Activated naive CD8-positive, alpha-beta T cell treated with anti-CD3 and anti-CD28 coated beads for 36 hours (primary cell): ENCODE data around the gene BAZ1B. TPM values are rescaled to one million over a fixed set of nuclear protein-coding genes. Genes with fewer than 3 reads are reported as not detected.
A peak's percentile ranks its signal among the peaks of the same experiment; 100 is the strongest.
"Not testable (repeated sequence)": the region's sequence is repeated elsewhere in the genome, so short reads cannot be mapped to it uniquely, and the experiment has no call there.

Source experiments
- DNase-seq: peaks from one replicate; pipeline ENCODE4 v3.0.0; 2021
- H3K27ac Mint-ChIP-seq: one replicate; pipeline ENCODE4 v1.8.0; 2022; ENCODE audit warnings: mild to moderate bottlenecking, moderate library complexity, mixed read lengths
- H3K27me3 Mint-ChIP-seq: one replicate; pipeline ENCODE4 v1.8.0; 2022; ENCODE audit warnings: mild to moderate bottlenecking, mixed read lengths
- H3K36me3 Mint-ChIP-seq: one replicate; pipeline ENCODE4 v1.8.0; 2021; ENCODE audit warnings: mild to moderate bottlenecking, mixed read lengths
- H3K4me1 Mint-ChIP-seq: one replicate; pipeline ENCODE4 v1.8.0; 2021; ENCODE audit warnings: mixed read lengths
- H3K4me3 Mint-ChIP-seq: one replicate; pipeline ENCODE4 v1.8.0; 2022; ENCODE audit warnings: mild to moderate bottlenecking, moderate library complexity, mixed read lengths
- H3K9me3 Mint-ChIP-seq: one replicate; pipeline ENCODE4 v1.8.0; 2022; ENCODE audit warnings: mixed read lengths
- total RNA-seq, 2 experiments: library from RNA; stranded (reverse); gene quantifications; one replicate each; pipeline ENCODE4 v1.2.3, GENCODE V29; 2021

Gene BAZ1B
- total RNA-seq, 2 experiments from 2014 or later = 107 to 108 TPM

DNA sequence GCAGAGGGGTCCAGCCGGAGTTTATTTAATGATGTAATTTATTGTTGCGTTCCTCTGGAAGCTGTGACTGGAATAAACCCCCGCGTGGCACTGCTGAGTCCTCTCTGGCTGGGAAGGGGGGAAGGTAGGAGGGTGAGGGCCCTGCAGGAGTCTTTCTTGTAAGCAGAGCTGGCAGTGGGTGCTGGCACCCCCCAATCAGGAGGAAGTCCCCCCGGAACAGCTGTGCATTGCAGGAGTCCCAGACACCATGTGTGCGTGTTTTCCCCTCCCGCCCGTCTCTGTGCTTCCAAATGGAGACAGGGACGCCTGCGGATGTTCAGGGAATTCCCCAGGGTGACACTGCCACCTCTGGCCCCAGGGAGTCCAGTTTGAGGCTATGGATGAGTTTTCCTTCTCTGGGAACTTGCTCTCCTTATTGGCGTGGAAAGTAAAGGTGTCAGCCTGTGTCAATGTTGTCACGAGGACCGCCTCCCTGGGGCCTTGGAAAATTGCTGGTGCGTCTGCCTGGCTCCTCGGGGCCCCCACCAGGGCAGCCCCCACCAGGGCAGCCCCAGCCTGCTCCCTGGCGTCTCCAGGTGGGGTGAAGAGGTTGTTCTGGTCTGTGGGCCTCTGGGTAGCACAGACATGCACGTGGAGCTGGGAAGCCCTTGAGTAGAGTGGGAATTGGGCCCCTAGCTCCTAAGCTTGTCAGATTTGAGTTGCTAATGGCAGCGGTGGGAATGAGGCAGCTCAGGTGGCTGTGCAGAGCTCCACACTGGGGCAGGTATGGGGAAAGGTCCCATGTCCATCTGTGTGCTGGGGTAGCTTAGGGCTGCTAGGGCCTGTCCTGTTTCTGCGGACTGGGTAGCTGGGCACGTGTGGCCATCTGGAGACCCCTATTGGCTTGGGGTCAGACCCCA is 85.8 kb downstream of the BAZ1B start:
- Mint-ChIP-seq H3K36me3 (peaks cover 1% of the 10 kb centered on the region), H3K27me3 (peaks cover 5% of the 10 kb centered on the region)

DNA sequence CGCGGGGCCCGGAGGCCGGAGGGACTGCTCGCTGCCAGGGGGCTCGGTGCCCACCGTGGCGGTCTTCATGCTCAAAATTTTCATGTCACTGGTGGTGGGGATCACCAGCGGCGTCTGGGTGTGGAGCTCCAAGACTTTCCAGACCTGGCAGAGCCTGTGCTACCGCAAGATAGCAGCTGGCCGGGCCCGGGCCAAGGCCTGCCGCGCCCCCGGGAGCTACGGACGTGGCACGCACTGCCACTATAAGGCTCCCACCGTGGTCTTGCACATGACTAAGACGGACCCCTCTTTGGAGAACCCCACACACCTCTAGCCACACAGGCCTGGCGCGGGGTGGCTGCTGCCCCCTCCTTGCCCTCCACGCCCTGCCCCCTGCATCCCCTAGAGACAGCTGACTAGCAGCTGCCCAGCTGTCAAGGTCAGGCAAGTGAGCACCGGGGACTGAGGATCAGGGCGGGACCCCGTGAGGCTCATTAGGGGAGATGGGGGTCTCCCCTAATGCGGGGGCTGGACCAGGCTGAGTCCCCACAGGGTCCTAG is 86.6 kb downstream of the BAZ1B start:
- Mint-ChIP-seq H3K4me3 (no peak overlapping the region), H3K4me1 (no peaks in the 10 kb centered on the region), H3K36me3 (no peaks in the 10 kb centered on the region), H3K9me3 (peaks cover 4% of the 10 kb centered on the region), H3K27ac (no peak overlapping the region), H3K27me3 (peaks cover 5% of the 10 kb centered on the region)
- no peak for DNase-seq

More for the DNA sequence above, 85.8 kb downstream of the BAZ1B start:
- no peak overlapping the region for H3K4me3 Mint-ChIP-seq
- no peak for DNase-seq
- H3K9me3 Mint-ChIP-seq = peaks cover 4% of the 10 kb centered on the region
- H3K27ac Mint-ChIP-seq = no peak overlapping the region
- no peaks in the 10 kb centered on the region for H3K4me1 Mint-ChIP-seq

DNA sequence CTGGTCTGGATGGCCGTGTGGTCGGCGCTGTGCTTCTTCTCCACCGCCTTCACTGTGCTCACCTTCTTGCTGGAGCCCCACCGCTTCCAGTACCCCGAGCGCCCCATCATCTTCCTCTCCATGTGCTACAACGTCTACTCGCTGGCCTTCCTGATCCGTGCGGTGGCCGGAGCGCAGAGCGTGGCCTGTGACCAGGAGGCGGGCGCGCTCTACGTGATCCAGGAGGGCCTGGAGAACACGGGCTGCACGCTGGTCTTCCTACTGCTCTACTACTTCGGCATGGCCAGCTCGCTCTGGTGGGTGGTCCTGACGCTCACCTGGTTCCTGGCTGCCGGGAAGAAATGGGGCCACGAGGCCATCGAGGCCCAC is 87.4 kb downstream of the BAZ1B start:
- H3K9me3 Mint-ChIP-seq = peaks cover 4% of the 10 kb centered on the region
- no peak for DNase-seq
- peaks cover 2% of the 10 kb centered on the region for H3K4me1 Mint-ChIP-seq
- peaks cover 5% of the 10 kb centered on the region for H3K27me3 Mint-ChIP-seq
- no peaks in the 10 kb centered on the region for H3K36me3 Mint-ChIP-seq
- H3K27ac Mint-ChIP-seq = no peak overlapping the region
- peak overlapping the region; percentile 29 for H3K4me3 Mint-ChIP-seq

DNA sequence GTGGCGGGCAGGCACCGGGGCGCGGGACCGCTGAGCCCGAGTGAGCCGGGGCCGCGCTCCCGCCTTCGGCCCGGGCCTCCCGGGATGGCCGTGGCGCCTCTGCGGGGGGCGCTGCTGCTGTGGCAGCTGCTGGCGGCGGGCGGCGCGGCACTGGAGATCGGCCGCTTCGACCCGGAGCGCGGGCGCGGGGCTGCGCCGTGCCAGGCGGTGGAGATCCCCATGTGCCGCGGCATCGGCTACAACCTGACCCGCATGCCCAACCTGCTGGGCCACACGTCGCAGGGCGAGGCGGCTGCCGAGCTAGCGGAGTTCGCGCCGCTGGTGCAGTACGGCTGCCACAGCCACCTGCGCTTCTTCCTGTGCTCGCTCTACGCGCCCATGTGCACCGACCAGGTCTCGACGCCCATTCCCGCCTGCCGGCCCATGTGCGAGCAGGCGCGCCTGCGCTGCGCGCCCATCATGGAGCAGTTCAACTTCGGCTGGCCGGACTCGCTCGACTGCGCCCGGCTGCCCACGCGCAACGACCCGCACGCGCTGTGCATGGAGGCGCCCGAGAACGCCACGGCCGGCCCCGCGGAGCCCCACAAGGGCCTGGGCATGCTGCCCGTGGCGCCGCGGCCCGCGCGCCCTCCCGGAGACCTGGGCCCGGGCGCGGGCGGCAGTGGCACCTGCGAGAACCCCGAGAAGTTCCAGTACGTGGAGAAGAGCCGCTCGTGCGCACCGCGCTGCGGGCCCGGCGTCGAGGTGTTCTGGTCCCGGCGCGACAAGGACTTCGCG is 88.0 kb downstream of the BAZ1B start:
- DNase-seq = peak; percentile 35
- no peak overlapping the region for H3K4me3 Mint-ChIP-seq
- peaks cover 5% of the 10 kb centered on the region for H3K27me3 Mint-ChIP-seq
- H3K27ac Mint-ChIP-seq = no peak overlapping the region
- H3K36me3 Mint-ChIP-seq = no peaks in the 10 kb centered on the region
- peaks cover 4% of the 10 kb centered on the region for H3K9me3 Mint-ChIP-seq
- peaks cover 2% of the 10 kb centered on the region for H3K4me1 Mint-ChIP-seq

DNA sequence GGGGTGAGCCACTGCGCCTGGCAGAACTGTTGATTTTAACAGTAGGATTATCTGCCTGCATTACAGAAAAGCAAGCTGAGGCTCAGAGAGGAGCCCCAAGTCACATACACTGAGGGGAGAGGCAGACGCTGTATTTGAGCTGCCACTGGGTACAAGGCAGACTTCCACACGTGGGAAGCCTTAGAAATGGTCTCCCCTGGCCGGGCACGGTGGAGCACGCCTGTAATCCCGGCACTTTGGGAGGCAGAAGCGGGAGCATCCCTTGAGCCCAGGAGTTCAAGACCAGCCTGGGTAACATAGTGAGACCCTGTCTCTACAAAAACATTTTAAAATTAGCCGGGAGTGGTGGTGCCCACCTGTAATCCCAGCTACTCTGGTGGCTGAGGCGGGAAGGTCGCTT is 89.4 kb downstream of the BAZ1B start:
- peaks cover 5% of the 10 kb centered on the region for H3K27me3 Mint-ChIP-seq
- no peaks in the 10 kb centered on the region for H3K36me3 Mint-ChIP-seq
- H3K4me1 Mint-ChIP-seq = peaks cover 2% of the 10 kb centered on the region
- DNase-seq = no peak
- peak overlapping the region; percentile 22 for H3K4me3 Mint-ChIP-seq
- no peak overlapping the region for H3K27ac Mint-ChIP-seq
- H3K9me3 Mint-ChIP-seq = peaks cover 4% of the 10 kb centered on the region

DNA sequence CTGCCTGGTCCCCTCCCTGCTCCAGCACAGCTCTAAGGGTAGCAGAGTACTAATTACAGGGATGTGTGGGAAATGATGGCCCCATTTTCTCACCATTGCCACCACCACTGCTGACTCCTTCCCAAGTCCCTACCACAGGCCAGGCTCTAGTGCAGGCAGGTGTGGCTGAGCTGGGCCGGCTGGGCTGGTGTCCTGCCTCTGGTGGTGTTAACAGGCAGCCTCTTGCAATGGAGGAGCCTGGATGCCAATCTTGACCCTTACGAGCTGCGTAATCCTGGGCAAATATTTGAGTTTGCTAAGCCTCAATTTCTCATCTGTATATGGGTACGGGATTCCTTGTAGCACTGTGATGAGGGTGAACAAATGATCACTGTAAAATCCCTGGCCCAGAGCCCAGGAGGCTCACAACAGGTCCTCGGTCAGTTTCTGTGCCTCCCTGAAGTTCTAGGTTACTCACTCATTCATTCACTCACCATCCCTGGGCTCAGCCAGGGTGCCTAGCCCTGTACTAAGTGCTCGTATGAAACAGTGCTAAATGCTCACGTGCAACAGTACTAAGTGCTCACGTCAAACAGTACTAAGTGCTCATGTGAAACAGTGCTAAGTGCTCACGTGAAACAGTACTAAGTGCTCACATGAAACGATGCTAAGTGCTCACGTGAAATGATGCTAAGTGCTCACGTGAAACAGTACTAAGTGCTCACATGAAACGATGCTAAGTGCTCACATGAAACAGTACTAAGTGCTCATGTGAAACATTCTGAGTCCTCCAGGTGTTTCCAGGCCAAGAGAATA is 90.9 kb downstream of the BAZ1B start:
- Mint-ChIP-seq H3K4me3 (no peak overlapping the region), H3K27me3 (peaks cover 5% of the 10 kb centered on the region), H3K36me3 (no peaks in the 10 kb centered on the region), H3K9me3 (peaks cover 4% of the 10 kb centered on the region), H3K4me1 (peaks cover 2% of the 10 kb centered on the region), H3K27ac (no peak overlapping the region)
- no peak for DNase-seq

DNA sequence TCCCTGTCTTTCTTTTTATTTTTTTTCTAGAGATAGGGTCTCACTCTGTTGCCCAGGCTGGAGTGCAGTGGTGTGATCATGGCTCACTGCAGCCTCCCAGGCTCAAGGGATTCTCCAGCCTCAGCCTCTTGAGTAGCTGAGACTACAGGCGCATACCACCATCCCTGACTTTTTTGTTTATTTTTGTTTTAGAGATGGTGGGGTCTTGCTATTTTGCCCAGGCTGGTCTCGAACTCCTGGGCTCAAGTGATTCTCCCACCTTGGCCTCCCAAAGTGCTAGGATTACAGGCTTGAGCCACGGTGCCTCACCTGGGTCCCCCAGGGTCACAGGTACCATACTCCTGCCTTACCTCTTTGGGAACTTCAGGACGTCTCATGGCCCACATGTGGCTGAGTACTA is 91.6 kb downstream of the BAZ1B start:
- not testable (repeated sequence) for H3K27ac Mint-ChIP-seq, H3K27me3 Mint-ChIP-seq, H3K36me3 Mint-ChIP-seq, H3K4me3 Mint-ChIP-seq, DNase-seq, H3K9me3 Mint-ChIP-seq, H3K4me1 Mint-ChIP-seq

DNA sequence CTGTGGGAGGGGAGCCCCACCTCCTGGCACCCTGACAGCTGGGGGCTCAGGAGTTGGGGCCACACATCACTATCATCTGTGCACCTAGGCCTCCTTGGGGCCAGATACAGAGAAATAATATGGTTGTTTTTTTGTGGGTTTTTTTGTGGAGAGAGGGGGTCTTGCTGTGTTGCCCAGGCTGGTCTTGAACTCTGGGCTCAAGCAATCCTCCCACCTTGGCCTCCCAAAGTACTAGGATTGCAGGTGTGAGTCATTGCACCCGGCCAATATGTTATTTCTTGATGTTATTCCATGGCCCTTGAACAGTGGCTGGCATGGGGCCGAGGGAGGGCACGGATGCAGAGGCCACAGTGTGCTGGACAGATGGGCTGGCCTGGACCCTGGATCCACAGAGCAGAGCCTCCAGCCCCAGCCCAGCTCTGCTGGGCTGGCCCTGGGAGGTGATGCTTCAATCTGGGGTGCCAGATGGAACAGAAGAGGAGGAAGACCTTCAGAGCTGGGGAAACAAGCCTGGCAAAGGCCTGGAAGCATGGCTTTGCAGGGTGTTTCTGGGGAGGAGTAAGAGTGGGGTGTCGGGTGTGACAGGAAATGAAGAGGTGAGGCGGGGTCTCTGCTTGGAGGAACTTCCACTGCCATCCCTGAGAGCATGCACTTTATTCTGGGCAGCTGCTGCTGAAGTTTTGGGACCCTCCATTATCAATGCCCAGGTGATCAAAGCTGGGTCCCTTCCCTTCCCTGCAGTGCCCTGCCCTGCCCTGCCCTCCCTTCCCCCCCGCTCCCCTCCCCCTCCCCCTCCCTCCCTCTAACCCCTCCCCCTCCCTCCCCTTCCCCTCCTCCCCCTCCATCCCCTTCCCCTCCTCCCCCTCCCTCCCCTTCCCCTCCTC is 92.2 kb downstream of the BAZ1B start:
- H3K36me3 Mint-ChIP-seq = no peaks in the 10 kb centered on the region
- peaks cover 2% of the 10 kb centered on the region for H3K4me1 Mint-ChIP-seq
- H3K27ac Mint-ChIP-seq = no peak overlapping the region
- H3K4me3 Mint-ChIP-seq = no peak overlapping the region
- DNase-seq = no peak
- peaks cover 8% of the 10 kb centered on the region for H3K27me3 Mint-ChIP-seq
- H3K9me3 Mint-ChIP-seq = peaks cover 3% of the 10 kb centered on the region

DNA sequence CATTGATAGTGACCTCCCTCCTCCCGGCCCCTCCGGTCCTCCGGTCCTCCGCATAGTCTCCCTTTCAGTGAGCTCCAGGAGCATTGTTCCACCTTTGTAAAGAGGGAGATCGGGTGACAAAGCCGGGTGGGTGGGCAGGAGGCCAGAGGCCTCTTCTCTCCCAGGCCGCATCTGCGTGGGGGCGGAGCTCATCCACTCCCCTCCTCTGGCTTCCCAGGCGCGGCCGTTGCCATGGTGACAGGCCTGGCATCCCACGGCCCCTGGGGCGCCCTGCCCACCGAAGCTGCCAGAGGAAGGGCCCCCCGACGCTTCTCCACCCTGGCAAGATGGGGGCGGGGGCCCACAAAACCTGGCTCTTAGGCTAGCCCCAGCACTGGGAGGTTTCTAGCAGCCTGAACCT is 92.9 kb downstream of the BAZ1B start:
- no peaks in the 10 kb centered on the region for H3K36me3 Mint-ChIP-seq
- no peak overlapping the region for H3K27ac Mint-ChIP-seq
- no peak overlapping the region for H3K4me3 Mint-ChIP-seq
- H3K9me3 Mint-ChIP-seq = no peaks in the 10 kb centered on the region
- peaks cover 9% of the 10 kb centered on the region for H3K27me3 Mint-ChIP-seq
- DNase-seq = no peak
- H3K4me1 Mint-ChIP-seq = peaks cover 2% of the 10 kb centered on the region

DNA sequence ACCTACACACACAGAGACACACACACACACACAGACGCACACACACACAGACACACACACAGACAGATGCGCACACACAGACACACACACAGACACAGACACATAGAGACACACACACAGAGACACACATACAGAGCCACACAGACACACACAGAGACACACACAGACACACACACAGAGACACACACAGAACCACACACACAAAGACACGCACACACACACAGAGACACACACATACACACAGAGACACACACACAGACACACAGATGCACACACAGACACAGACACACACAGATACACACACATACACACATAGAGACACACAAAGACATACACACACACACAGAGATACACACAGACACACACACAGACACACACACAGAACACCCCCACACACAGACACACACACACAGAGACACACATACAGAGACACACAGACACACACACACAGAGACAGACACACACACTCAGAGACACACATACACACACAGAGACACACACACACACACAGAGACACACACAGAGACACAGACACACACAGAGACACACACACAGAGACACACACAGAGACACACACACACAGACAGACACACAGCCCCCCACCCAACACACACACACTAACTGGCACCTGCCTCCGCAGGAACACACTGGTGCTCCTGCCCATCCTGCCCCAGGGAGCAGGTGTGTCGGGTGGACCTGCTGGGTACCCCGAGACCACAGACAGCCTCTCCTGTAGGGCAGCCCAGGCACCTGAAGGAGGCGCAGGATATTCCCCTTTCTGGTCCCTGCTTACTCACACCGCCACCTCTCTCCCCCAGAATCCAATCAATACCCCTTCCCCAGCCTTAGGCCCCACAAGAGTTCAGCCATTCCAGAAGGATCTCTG is 93.9 kb downstream of the BAZ1B start:
- DNase-seq = no peak
- Mint-ChIP-seq H3K9me3 (no peaks in the 10 kb centered on the region), H3K36me3 (no peaks in the 10 kb centered on the region), H3K27me3 (peaks cover 13% of the 10 kb centered on the region), H3K27ac (no peak overlapping the region), H3K4me1 (peaks cover 2% of the 10 kb centered on the region), H3K4me3 (no peak overlapping the region)

DNA sequence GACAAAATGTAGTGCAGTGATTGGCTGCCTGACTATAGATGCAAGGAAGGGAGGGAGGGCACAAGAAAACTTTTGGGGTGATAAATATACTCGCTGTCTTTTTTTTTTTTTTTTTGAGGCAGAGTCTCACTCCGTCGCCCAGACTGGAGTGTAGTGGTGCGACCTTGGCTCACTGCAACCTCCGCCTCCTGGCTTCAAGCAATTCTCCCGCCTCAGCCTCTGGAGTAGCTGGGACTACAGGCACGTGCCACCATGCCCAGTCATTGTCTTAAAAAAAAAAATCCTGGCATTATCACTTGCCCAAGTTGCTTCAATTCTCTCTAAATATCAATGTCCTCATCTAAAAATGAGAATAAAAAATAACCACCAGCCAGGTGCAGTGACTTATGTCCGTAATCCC is 96.1 kb downstream of the BAZ1B start:
- H3K4me1 Mint-ChIP-seq = peaks cover 2% of the 10 kb centered on the region
- H3K36me3 Mint-ChIP-seq = no peaks in the 10 kb centered on the region
- peaks cover 13% of the 10 kb centered on the region for H3K27me3 Mint-ChIP-seq
- H3K27ac Mint-ChIP-seq = no peak overlapping the region
- H3K4me3 Mint-ChIP-seq = no peak overlapping the region
- H3K9me3 Mint-ChIP-seq = no peaks in the 10 kb centered on the region
- DNase-seq = no peak

DNA sequence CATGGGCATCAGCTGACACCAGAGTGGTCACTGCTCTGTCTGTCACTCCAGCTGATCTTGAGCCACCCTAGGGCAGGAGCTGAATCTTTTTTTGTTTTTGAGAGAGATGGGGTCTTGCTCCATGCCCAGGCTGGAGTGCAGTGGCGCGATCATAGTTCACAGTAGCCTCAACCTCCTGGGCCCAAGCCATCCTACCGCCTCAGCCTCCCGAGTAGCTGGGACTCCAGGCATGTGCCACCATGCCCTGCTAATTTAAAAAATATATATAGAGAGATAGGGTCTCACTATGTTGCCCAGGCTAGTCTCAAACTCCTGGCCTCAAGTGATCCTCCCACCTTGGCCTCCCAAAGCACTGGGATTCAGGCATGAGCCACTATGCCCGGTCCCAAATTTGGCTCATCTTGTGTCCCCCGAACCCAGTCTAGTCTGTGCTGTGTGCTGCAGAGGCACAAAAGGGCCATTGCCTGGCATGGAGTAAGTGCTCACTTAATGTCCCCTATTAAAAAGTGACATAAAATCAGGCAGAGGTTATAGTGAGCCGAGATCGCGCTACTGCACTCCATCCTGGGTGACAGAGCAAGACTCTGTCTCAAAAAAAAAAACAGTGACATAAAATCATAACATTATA is 96.6 kb downstream of the BAZ1B start:
- Mint-ChIP-seq H3K9me3 (no peaks in the 10 kb centered on the region), H3K36me3 (no peaks in the 10 kb centered on the region), H3K4me3 (no peak overlapping the region), H3K4me1 (peaks cover 2% of the 10 kb centered on the region), H3K27me3 (peaks cover 13% of the 10 kb centered on the region), H3K27ac (no peak overlapping the region)
- no peak for DNase-seq

DNA sequence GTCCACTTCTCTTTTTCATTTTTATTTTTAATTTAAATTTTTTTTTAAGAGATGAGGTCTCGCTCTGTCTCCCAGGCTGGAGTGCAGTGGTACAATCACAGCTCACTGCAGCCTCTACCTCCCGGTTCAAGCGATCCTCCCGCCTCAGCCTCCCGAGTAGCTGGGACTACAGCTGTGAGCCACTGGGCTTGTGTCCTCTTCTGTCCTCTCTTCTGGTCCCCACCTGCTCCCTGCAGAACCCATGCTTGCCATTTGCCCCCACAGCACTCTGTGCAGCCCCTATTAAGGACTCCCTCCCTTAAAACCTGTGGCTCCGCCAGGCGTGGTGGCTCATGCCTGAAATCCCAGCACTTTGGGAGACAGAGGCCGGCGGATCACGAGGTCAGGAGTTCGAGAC is 97.6 kb downstream of the BAZ1B start:
- Mint-ChIP-seq H3K4me3 (no peak overlapping the region), H3K4me1 (no peaks in the 10 kb centered on the region), H3K36me3 (no peaks in the 10 kb centered on the region), H3K27me3 (peaks cover 13% of the 10 kb centered on the region), H3K9me3 (no peaks in the 10 kb centered on the region), H3K27ac (no peak overlapping the region)
- no peak for DNase-seq
